GM12892 (cell line): Measurements from ENCODE around the gene CALCOCO1.
"Not testable (repeated sequence)": the region's sequence is repeated elsewhere in the genome, so short reads cannot be mapped to it uniquely, and the experiment has no call there.

ENCODE experiments used
- POLR2A ChIP-seq: IDR thresholded peaks from 2 replicates; pipeline ENCODE4 v1.6.1; 2011; ENCODE audit warnings: low read depth, low read length, control low read depth
- POLR2AphosphoS5 ChIP-seq: IDR thresholded peaks from 2 replicates; pipeline ENCODE4 v1.6.1; 2011; ENCODE audit warnings: low read depth, low read length, control low read depth

DNA sequence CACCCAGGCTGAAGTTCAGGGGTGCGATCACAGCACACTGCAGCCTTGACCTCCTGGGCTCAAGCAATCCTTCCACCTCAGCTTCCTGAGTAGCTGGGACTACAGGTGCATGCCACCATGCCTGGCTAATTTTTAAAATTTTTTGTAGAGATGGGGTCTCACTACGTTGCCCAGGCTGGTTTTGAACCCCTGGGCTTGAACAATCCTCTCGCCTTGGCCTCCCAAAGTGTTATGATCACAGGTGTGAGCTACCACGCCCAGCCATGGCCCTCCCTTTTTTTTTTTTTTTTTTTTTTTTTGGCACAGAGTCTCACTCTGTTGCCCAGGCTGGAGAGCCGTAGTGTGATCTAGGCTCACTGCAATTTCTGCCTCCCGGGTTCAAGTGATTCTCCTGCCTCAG lies 8.7 kb downstream of the CALCOCO1 start:
- TF ChIP-seq POLR2A, POLR2AphosphoS5: not testable (repeated sequence)
